GM21367 (cell line): ENCODE data around the gene KIF4A.

Experiments used
- ATAC-seq: cut with Tn5 transposase; IDR thresholded peaks from one replicate; pipeline ENCODE4 v1.9.1; 2021; ENCODE audit not compliant: unreplicated experiment

KIF4A gene

GRCh38 chrX:70437921-70438665 lies 148.2 kb downstream of the KIF4A start:
- ATAC-seq, result no peak

DNA sequence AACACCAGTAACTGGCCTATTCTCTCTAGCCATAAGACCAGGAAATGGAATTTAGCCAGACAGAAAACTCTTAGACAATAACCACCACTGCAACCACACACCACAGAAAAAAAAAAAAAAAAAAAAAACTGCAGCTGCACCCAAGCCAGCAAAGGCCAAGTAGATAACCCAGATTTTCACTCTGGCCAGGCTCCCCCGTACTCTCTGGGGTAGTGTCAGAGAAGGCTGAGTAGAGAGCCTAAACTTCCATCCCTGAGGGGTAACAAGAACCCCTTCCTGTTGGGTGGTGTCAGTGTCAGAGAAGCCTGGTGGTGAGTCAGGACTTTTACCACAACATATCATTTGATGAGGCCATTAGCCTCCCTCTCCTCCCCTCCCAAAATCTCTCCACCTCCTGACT lies 149.1 kb downstream of the KIF4A start:
- ATAC-seq, result no peak

DNA sequence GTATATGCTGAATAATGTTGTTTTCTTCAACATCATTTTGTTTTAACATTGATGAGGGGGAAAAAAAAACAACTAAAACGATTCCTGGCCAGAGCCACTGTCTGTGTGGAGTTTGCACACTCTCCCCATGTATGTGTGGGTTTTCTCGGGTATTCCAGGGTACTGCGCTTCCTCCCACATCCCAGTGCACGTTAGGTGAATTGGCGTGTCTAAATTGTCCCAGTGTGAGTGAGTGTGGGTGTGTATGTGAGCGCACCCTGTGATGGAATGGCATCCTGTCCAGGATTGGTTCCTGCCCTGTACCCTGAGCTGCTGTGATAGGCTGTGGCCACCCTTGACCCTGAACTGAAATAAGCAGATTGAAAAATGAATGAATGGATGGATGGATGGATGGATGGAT lies 152.3 kb downstream of the KIF4A start:
- no peak for ATAC-seq

DNA sequence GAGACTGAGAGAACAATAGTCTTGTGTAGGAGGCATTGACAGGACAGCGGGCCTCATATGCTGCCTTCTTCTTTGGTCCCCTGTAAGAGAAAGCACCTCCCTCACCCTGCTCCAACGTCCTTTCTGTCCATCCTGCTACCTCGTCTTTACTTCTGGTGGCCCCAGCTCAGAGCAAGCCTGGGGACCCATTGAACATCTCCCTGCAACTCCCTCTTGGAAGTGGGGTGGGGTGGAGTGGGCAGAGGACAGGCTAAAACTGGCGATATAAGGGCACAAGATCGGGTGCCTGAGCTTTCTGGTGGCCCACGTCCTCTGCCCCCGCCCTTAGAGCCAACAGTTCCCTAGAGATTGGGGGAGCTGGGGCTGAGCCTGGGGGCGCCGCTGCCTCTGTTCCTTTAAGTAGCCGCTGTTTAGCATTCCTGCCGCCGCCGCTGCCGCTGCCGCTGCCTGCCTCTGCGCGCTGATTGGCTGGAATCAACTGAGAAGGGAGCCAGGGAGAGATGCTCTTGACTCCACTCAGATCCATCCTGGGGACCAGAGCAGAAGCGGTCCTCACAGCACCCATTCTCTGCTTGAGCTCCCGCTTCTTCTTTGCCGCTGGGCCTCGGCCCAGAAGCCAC lies 154.5 kb downstream of the KIF4A start, which contains the start of gene DLG3:
Gene DLG3, plus strand, starts transcription at position 510 of the 620 bp plus-strand sequence. CDS start 367 bp downstream, outside the sequence.
- ATAC-seq, result no peak

- ATAC-seq, result no peak
Observed at GRCh38 chrX:70444946-70445656, 155.2 kb downstream of the KIF4A start.

GRCh38 chrX:70445951-70446350 lies 156.0 kb downstream of the KIF4A start:
- ATAC-seq, result no peak

DNA sequence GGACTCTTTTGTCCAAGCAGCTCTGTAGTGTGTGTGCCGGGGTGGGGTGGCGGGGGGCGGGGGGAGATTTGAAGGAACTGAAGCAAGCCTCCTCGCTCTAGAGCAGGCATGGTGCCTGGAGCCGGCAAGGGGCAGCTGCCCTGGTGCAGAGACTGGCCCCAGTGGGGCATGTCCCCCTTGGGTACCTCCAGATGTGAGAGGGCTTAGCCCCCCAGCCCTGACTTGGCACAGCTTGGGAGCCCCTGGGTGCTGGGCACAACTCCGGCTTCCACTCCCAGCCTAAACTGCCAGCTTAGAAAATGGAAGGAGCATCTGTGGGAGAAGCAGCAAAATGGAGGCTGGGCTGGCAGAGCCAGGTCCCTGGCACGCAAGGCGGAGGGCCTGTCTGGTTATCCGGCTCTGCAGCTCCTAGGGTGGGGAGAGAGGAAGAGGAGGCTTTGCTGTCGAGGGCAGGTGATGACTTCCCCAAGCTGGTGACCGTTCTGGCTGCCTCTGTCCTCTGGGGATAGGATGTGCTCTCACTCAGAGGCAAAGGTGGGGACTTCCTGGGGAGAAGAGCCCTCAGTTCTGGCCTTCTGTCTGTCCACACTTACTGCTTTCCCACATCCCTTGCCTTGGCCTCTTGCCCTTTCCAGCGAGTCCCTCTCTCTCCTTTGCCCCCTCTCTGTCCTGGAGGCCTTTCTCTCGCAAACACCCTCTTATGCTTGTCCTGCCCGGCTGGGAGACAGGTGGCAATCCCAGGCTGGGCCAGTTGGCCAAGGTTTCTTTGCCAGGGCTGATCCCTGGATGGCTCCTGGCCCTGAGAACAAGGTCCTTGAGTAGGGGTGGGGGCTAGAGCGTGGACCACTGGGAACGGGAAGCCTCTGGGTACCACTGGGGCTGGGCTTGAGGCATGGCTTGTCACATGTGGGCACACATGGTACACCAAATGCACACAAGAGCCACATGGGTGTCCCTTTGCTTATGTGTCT lies 156.8 kb downstream of the KIF4A start:
- ATAC-seq, result no peak

DNA sequence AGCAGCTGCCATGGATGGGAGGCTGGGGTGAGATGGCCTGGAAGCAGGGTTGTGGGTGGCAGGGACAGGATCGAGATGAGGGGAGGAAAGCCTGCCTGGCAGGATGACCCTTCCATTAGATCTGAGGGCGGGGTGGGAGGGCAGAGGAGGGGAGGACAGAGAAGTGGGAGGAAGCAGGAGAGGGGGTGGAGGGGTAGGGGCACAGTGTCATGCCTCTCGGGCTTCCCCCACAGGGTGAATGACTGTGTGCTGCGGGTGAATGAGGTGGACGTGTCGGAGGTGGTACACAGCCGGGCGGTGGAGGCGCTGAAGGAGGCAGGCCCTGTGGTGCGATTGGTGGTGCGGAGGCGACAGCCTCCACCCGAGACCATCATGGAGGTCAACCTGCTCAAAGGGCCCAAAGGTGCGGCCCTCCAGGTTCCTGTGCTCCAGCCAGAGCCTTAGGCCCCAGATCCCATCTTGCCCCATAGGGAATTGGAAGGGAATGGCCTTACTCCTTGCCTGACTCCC lies 159.6 kb downstream of the KIF4A start:
- no peak for ATAC-seq

- ATAC-seq, result no peak
Observed at GRCh38 chrX:70452143-70452733, 162.3 kb downstream of the KIF4A start.

GRCh38 chrX:70453024-70453618 lies 163.2 kb downstream of the KIF4A start:
- ATAC-seq, result no peak

DNA sequence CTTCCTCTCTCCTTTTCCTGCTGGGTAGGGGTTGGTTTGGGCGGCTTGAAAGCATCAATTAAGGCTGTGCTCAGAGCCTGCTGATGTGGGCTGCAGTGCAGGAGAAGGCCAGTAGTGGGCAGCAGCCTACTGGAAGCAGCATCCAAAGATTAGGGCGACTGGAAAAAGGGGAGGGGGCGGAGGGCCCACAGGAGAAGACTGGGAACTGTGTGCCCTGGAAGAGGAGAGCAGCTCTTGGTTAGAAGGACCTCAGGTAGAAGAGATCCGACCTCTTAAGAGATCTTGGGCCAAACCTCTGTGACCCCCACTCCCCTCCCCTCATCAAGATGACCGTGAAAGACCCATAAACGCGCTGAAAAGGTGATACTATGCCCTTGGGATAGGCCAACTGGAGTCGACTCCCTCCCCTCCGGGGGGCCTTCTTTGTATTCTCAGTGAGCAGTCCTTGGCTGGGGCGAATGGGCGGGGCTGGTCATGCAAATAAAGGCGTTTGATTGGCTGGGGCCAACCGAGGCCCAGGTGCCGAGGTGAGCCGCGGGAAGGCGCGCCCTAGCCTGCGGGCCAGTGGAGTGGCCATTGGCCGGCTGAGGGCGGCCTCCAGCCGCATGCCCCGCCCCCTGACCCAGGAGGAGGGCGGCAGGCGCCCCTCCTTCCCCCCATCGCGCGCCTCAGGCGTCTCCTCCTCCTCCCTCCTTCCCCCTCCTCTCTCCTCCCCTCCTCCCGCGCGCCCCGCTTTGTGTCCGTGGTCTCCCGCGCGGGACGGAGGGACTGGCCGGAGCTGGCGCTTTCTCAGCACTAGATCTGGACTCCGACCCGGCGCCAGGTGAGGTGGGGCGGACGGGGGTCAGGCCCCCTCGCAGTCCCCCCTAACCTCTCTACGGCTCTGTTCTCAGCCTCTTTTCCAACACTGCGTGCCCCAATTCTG lies 164.8 kb downstream of the KIF4A start:
- ATAC-seq, result peak; percentile 42

DNA sequence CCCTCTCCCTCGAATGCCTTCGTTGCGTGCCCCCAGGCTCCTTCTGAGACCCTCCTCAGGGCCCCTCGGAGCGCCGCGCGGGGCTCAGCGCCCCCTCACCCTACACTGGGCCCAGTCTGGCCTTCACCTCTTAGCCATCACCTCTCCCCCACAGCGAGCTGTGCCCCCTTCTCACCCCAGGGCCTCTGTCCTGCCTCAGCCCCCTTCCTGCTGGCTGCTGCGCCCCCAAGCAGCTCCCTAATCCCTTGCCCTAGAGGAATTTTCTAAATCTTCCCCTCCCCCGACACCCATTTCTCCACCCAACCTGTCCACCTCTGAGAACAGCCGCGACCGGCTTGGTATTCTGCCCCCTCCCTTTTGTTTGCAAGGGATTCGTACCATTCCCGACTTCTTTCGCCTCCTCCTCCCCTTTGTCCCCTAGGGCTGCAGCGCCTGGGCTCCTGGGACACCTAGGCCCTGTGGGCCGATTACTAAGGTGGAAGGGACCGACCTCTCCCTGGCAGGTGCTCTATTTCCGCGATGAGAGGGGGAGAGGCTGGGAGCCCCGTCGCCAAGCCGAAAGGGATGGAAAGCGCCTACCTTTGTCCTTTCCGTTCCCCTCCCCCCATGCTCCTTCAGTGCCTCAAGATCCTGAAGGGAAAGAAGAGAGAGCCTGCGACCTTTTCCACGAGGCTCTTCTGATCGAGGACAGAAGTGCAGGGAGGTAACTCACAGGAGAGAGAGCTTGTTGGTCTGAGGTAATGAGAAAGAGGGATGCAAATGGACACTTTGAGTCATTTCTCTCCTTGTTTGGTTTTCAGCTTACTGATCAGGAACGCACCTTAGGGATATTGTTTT lies 165.7 kb downstream of the KIF4A start:
- no peak for ATAC-seq

DNA sequence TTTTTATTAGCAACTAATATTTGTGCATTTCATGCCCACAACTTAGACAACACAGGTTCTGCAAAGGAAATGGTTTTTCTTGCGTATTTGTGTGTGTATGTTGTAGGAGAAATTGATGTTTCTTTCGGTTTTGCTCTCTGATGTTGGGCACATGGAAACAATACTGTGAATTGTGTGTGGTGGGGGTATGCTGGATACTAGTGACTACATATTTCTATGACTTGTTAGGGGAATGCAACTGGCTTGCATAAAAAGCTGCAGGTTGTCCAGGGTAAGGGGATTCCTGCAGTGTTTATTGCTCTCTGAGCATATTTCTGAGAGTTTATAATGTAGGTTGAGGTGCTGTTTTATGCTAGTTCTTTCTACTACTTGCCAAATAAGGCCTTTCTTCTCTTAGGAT lies 166.4 kb downstream of the KIF4A start:
- ATAC-seq, result no peak

GRCh38 chrX:70461026-70461425 lies 171.1 kb downstream of the KIF4A start:
- ATAC-seq, result no peak

DNA sequence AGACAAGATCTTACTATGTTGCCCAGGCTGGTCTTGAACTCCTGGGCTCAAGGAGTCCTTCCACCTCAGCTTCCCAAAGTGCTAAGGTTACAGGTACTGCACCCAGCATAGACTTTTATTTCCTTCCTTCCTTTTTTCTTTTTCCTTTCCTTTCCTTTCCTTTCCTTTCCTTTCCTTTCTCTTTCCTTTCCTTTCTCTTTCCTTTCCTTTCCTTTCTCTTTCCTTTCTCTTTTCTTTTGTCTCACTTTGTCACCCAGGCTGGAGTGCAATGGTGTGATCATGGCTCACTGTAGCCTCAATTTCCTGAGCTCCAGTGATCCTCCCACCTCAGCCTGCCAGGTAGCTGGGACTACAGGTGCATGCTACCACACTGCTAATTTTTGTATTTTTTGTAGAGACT lies 174.1 kb downstream of the KIF4A start:
- ATAC-seq, result no peak

GRCh38 chrX:70466968-70467367 lies 177.1 kb downstream of the KIF4A start:
- no peak for ATAC-seq

- ATAC-seq, result no peak
Observed at GRCh38 chrX:70468709-70469108, 178.8 kb downstream of the KIF4A start.
